NCI-H146 treated with DMSO at 0.1 percent for 48 hours (cell line): ENCODE data around the gene SLC25A33.
"Not testable (repeated sequence)": the region's sequence is repeated elsewhere in the genome, so short reads cannot be mapped to it uniquely, and the experiment has no call there.

Experiments
- DNase-seq: peaks from one replicate; lab custom pipeline; 2025; ENCODE audit not compliant: unreplicated experiment; lab: John Stamatoyannopoulos, UW

SLC25A33 gene

GRCh38 chr1:9539165-9539828 lies at the start of gene SLC25A33:
Gene SLC25A33, plus strand, starts transcription at chr1:9539465. Its CDS starts 227 bp downstream, at chr1:9539692.
- DNase-seq: peak; percentile 58

DNA sequence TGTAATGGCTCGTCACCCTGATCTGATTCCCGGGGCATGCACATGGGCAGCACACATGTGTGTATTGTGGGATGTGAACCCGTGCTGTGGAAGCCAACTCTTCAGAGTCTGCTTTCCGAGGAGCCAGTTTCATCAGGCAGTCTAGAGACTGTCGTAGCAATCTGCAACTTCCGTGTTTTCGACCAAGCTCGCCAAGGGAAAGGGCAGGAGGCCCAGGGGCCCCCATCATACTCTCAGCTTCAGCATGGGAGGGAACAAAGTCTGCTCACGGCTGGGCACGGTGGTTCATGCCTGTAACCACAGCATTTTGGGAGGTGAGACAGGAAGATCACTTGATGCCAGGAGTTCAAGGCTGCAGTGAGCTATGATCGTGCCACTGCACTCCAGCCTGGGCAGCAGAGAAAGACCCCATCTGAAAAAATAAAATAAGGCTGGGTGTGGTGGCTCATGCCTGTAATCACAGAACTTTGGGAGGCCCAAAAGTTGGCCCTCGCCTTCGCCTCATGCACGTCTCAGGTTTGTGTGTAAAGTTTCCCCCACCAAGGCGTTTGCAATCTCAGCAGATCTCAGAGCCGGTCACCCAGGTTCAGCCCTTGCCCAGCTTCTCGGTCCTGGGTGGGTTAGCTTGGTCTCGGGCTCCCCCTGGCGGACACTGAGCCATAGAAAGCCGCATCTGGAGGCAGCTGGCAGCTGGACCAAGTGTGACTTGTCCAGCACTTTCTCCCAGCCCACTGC lies 48.5 kb upstream of the SLC25A33 start:
- no peak for DNase-seq

DNA sequence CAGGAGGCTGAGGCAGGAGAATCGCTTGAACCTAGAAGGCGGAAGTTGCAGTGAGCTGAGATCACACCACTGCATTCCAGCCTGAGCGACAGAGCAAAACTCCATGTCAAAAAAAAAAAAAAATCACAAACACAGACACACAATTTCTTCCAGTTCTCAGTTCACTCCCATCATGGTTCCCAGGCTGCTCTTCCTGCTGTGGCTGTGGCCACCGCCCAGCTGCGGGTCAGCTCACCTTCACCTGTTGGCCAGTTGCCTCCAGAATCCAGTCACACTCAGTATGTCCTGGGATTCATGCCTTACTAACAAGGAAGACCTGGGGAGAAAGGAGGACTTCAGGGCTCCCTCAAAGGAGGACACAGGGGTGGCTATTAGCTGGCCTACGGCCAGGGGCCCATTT lies 45.9 kb upstream of the SLC25A33 start:
- no peak for DNase-seq

- no peak for DNase-seq
These were observed 44.1 kb upstream of the SLC25A33 start for GRCh38 chr1:9494936-9495758.

DNA sequence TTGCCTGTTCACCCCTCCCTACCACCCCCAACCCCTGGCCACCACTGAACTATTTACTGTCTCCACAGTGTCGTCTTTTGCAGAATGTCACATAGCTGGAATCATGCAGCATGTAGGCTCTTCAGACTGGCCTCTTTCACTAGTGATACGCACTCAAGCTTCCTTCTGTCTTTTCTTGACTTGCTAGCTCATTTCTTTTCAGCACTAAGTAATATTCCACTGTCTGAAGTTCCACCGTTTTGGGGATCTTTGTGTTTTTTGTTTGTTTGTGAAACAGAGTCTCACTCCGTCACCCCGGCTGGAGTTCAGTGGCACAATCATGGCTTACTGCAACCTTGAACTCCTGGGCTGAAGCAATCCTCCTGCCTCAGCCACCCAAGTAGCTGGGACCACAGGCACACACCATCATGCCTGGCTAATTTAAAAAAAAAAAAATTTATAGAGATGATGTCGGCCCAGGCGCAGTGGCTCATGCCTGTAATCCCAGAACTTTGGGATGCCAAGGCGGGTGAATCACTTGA lies 43.4 kb upstream of the SLC25A33 start:
- no peak for DNase-seq

DNA sequence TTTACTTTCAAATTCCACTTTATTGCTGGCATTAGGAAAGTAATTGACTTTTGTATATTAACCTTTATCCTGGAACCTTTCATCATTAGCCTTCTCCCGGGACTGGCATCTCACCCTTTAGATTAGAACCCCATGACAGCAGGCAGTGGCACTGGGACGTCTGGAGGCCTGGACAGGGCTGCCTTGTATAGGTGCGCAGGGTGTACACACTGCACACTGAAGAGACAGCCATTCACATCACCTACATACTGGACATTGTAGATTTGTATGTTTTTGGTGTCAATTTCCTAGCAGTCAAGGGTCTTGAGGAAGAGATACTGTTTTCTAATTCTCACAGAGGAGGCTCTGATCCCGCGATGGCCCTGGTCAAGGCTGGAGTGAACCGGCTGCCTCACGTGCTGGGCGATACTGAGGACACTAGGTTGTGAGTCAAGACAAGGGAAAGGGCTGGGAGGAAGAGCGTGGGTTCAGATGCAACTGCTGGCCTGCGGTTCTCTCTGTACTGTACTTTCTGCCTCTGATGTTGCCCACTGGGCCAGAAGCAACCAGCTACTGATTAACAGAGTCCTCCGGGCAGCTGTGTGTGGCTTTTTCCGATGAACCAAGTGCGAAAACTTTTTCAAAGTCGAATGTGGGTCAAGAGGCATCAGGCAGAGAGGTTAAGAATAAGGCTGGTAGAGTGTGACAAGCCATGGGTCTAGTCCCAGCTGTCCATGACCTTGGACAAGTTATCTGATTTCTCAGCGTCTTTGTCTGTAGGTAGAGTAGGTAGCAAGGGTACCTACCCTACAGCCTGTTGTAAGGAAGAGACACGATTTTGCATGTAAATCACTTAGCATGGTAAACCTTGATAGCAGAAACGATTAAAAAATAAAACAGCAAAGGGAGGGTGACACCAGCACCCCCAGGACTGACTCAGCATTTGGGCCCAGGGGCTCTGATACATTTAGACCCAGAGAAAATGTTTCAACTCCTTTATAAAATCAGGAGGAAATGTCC lies 38.2 kb upstream of the SLC25A33 start:
- DNase-seq: no peak

DNA sequence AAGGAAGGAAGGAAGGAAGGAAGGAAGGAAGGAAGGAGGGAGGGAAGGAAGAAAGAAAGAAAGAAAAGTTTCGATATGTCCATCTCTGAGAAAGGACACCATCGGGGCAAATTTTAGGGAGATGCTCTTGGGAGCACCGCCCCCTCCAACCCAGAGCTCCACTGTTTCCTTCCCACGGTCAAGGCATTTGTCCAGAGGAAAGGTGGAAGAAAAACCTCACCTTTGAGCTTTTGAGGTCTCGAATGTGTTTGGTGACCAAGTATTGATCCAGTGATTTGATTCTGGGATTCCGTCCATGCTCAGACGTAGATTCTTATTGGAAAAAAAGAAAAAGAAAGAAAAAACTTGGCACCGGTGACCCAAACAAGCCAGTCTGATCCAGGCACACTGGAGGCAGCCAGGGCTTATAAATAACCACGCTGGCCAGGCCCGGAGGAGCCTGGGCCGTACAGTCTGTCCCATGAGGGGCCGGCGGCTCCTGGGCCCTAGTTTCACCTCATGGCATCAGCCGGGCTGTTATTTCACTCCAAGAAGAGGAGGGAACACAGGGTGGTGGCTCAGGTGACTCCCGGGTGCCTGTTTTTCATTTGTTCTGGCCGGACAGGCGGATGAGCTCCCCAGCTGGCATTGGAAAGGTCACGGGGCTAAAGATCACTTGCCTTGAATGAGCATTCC lies 36.1 kb upstream of the SLC25A33 start:
- DNase-seq: no peak

GRCh38 chr1:9505143-9505542 lies 34.1 kb upstream of the SLC25A33 start:
- DNase-seq: peak; percentile 58

GRCh38 chr1:9506901-9507300 lies 32.4 kb upstream of the SLC25A33 start:
- no peak for DNase-seq

DNA sequence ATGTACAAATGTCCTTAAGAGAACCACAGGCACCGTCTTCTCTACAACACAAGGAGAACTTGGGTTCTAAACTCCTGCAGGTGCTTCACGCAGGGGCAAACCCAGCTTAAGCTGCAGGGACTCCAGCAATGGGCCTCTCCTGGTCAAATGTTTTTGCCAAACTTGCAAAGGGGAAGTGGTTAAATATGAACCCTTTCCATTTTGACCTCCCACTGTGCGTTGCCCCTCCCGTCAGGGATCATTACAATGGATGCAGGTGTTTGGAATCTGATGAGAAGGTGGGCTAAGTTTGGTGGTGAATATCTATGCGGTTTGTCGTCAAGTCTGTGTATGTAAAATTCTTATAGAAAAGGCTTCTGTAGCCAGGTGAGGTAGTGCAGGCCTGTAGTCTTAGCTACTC lies 29.1 kb upstream of the SLC25A33 start:
- no peak for DNase-seq

GRCh38 chr1:9515550-9515949 lies 23.7 kb upstream of the SLC25A33 start:
- not testable (repeated sequence) for DNase-seq

GRCh38 chr1:9518454-9518998 lies 20.7 kb upstream of the SLC25A33 start:
- DNase-seq: no peak

- no peak for DNase-seq
These were observed 18.9 kb upstream of the SLC25A33 start for GRCh38 chr1:9520411-9520810.

DNA sequence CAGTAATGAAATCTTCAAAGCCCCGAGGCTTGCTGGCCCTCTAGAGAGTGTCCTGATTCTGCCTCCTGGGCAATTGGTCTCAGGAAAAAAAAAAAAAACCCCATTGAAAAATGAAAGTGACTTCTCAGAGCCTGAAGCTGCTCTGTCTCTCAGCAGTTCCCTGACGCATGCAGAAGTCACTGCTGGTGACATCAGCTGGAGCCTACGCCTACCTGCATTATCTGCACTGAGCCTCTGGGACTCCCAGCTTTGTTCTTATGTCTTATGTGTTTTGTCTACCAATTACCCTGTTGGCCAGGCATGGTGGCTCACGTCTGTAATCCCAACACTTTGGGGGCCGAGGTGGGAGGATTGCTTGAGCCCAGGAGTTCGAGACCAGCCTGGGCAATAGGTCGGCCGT lies 10.1 kb upstream of the SLC25A33 start:
- no peak for DNase-seq

DNA sequence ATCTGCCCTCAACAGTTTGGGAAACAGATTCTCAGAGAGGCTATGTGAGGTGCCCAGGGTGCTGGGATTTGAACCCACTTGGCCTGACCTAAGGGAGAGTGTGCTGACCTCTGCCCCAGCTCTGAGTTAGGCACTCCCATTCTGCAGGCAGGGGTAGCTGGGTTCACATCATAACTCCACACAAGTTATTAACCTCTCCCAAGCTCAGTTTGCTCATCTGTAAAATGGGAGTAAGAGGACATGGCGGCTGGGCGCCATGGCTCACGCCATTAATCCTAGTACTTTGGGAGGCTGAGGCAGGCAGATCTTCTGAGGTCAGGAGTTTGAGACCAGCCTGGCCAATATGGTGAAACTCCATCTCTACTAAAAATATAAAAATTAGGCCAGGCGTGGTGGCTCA lies 8.9 kb upstream of the SLC25A33 start:
- DNase-seq: no peak

DNA sequence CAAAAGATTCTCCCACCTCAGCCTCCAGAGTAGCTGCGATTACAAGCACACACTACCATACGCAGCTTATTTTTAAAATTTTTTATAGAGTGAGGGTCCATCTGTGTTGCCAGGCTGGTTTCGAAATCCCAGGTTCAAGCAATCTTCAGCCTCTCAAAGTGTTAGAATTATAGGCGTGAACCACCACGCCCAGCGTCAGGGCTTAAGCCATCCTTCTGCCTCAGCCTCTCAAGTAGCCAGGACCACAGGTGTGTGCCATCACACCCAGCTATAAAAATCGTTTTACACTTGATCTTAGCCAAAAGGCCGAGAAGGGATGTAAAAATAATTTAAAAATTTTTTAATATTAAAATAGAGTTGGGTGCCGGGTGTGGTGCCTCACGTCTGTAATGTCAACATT lies 4.3 kb upstream of the SLC25A33 start:
- DNase-seq: no peak

- DNase-seq: no peak
These were observed 3.0 kb upstream of the SLC25A33 start for GRCh38 chr1:9536301-9536700.

DNA sequence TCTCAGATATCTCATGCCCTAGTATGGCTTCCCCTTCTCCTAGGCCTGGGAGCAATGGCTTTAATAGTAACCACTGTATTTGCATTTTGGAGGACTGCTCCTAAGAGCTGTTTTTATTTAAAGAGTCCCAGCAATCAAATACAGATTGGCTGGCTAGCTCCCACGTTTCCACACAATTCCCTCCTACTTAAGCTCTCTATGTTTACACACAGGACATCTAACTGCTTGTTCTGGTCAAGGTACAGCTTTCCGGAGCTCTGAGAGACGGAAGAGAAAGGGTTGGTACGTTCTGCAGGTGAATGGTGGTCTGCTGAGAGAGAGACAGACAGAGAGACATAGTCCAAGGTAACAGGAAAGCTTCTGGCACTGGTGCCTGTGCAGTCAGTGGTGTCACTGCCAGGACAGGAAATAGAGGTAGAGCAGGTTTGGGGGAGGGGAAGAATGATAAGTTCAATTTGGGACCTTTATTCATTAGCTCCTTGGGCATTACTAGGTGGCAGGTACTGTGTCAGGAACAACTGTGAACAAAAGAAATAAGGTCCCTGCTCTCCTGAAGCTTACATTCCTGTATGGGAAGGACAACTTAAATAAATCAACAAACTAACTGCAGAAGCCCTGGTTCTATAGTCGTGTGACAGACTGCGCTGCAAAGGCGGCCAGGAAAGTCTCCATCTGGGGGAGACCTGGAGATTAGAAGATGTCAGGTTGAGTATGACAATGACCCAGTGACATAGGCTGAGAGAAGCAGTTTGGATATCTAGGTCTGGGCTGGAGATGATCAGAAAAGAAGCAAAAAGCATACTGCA lies 1.2 kb upstream of the SLC25A33 start:
- no peak for DNase-seq

DNA sequence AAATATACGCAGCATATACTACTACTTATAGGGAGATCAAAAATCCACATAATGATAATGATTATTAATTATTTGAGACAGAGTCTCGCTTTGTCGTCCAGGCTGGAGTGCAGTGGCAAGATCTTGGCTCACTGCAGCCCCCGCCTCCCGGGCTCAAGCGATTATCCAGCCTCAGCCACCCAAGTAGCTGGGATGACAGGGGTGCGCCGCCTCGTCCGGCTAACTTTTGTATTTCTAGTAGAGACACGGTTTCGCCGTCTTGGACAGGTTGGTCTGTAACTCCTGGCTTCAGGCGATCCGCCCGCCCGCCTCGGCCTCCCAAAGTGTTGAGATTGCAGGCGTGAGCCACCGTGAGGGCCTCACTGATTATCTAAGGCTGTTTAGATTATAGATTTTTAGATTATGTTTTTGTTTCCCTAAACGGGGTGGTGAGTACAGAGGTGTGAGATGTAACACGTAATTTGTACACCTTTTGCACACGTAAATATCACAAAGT lies 548 bp upstream of the SLC25A33 start:
- no peak for DNase-seq
